Activated T-helper 2 cell treated with anti-CD3 and anti-CD28 coated beads, Interferon-gamma antibody, Interleukin-2, Interleukin-4, amounts not matched to agents 10 μg/mL and 5 μg/mL and 100 μg/mL, durations not matched to agents 14 hours and 24 hours and 36 hours (primary cell): ENCODE measurements around the gene VSTM1. TPM values are rescaled to one million over a fixed set of nuclear protein-coding genes. Genes with fewer than 3 reads are reported as not detected.
"Not testable (repeated sequence)": the region's sequence is repeated elsewhere in the genome, so short reads cannot be mapped to it uniquely, and the experiment has no call there.

ENCODE experiments used
- DNase-seq: peaks from one replicate; pipeline ENCODE4 v3.0.0; 2021; ENCODE audit warnings: low spot score
- H3K27ac Mint-ChIP-seq: one replicate; pipeline ENCODE4 v1.8.0; 2021; ENCODE audit warnings: mixed read lengths
- H3K27me3 Mint-ChIP-seq: one replicate; pipeline ENCODE4 v1.8.0; 2021; ENCODE audit warnings: low read depth, mixed read lengths
- H3K36me3 Mint-ChIP-seq: one replicate; pipeline ENCODE4 v1.8.0; 2021; ENCODE audit warnings: low read depth, mixed read lengths
- H3K4me1 Mint-ChIP-seq: one replicate; pipeline ENCODE4 v1.8.0; 2021; ENCODE audit warnings: low read depth, mixed read lengths
- H3K4me3 Mint-ChIP-seq: one replicate; pipeline ENCODE4 v1.8.0; 2021; ENCODE audit warnings: low read depth, mild to moderate bottlenecking, moderate library complexity, mixed read lengths
- H3K9me3 Mint-ChIP-seq: one replicate; pipeline ENCODE4 v1.8.0; 2021; ENCODE audit warnings: mixed read lengths
- intact Hi-C: fragments of 100-400 bp; cut with micrococcal nuclease; formaldehyde crosslinking; loops from one replicate; pipeline ENCODE4 v1.15.1; 2023
- total RNA-seq: library from RNA; stranded (reverse); gene quantifications from 2 replicates; pipeline ENCODE4 v1.2.3, GENCODE V29; 2022

The VSTM1 gene
- total RNA-seq, 1 donor from 2014 or later: not detected

- H3K4me3 Mint-ChIP-seq: peak overlapping the region; percentile 62
- intact Hi-C loops: no loop called here
- H3K27ac Mint-ChIP-seq: no peak overlapping the region
- H3K9me3 Mint-ChIP-seq: peaks cover 4% of the 10 kb centered on the region
- no peaks in the 10 kb centered on the region for H3K36me3 Mint-ChIP-seq
- peaks cover 17% of the 10 kb centered on the region for H3K27me3 Mint-ChIP-seq
- H3K4me1 Mint-ChIP-seq: peaks cover 13% of the 10 kb centered on the region
- no peak for DNase-seq
Observed at GRCh38 chr19:54096617-54097106, 33.0 kb upstream of the VSTM1 start.

- H3K4me3 Mint-ChIP-seq: peak overlapping the region; percentile 62
- H3K9me3 Mint-ChIP-seq, intact Hi-C loops, H3K27ac Mint-ChIP-seq, H3K36me3 Mint-ChIP-seq: not testable (repeated sequence)
- DNase-seq: peak; percentile 31
- peaks cover 17% of the 10 kb centered on the region for H3K27me3 Mint-ChIP-seq
- peaks cover 13% of the 10 kb centered on the region for H3K4me1 Mint-ChIP-seq
Observed at GRCh38 chr19:54095859-54096616, 32.3 kb upstream of the VSTM1 start.

GRCh38 chr19:54095136-54095858, 31.6 kb upstream of the VSTM1 start:
- H3K4me3 Mint-ChIP-seq: peak overlapping the region; percentile 8
- peaks cover 4% of the 10 kb centered on the region for H3K9me3 Mint-ChIP-seq
- H3K36me3 Mint-ChIP-seq: no peaks in the 10 kb centered on the region
- peaks cover 13% of the 10 kb centered on the region for H3K4me1 Mint-ChIP-seq
- intact Hi-C loops: no loop called here
- H3K27ac Mint-ChIP-seq: no peak overlapping the region
- H3K27me3 Mint-ChIP-seq: peaks cover 17% of the 10 kb centered on the region
- DNase-seq: no peak

GRCh38 chr19:54094426-54095000, 30.8 kb upstream of the VSTM1 start:
- Mint-ChIP-seq H3K4me1 (peaks cover 13% of the 10 kb centered on the region), H3K27ac (no peak overlapping the region), H3K27me3 (peaks cover 16% of the 10 kb centered on the region), H3K9me3 (peaks cover 4% of the 10 kb centered on the region), H3K4me3 (no peak overlapping the region), H3K36me3 (no peaks in the 10 kb centered on the region)
- intact Hi-C loops: no loop called here
- no peak for DNase-seq

- H3K27me3 Mint-ChIP-seq: no peaks in the 10 kb centered on the region
- no peaks in the 10 kb centered on the region for H3K4me1 Mint-ChIP-seq
- intact Hi-C loops: no loop called here
- no peaks in the 10 kb centered on the region for H3K36me3 Mint-ChIP-seq
- peaks cover under 1% of the 10 kb centered on the region for H3K9me3 Mint-ChIP-seq
- no peak overlapping the region for H3K27ac Mint-ChIP-seq
- no peak for DNase-seq
- no peak overlapping the region for H3K4me3 Mint-ChIP-seq
Observed at GRCh38 chr19:54084410-54084809, 20.7 kb upstream of the VSTM1 start.

GRCh38 chr19:54081032-54081431, 17.3 kb upstream of the VSTM1 start, which contains the start of gene TARM1:
Gene TARM1, minus strand, starts transcription at chr19:54081365. Its CDS starts 25 bp downstream, at chr19:54081340.
- H3K9me3 Mint-ChIP-seq: peaks cover 3% of the 10 kb centered on the region
- H3K27me3 Mint-ChIP-seq: no peaks in the 10 kb centered on the region
- H3K4me1 Mint-ChIP-seq: no peaks in the 10 kb centered on the region
- H3K27ac Mint-ChIP-seq: no peak within 1 kb of the TSS
- DNase-seq: no peak
- no peaks in the 10 kb centered on the region for H3K36me3 Mint-ChIP-seq
- intact Hi-C loops: no loop called here
- no peak within 1 kb of the TSS for H3K4me3 Mint-ChIP-seq

- no peaks in the 10 kb centered on the region for H3K27me3 Mint-ChIP-seq
- peaks cover 3% of the 10 kb centered on the region for H3K9me3 Mint-ChIP-seq
- H3K4me3 Mint-ChIP-seq: no peak overlapping the region
- no peak overlapping the region for H3K27ac Mint-ChIP-seq
- H3K36me3 Mint-ChIP-seq: no peaks in the 10 kb centered on the region
- DNase-seq: no peak
- intact Hi-C loops: no loop called here
- no peaks in the 10 kb centered on the region for H3K4me1 Mint-ChIP-seq
Observed at GRCh38 chr19:54077334-54077733, 13.6 kb upstream of the VSTM1 start.

- peaks cover 3% of the 10 kb centered on the region for H3K9me3 Mint-ChIP-seq
- intact Hi-C loops: no loop called here
- H3K4me1 Mint-ChIP-seq: no peaks in the 10 kb centered on the region
- H3K4me3 Mint-ChIP-seq: no peak overlapping the region
- no peaks in the 10 kb centered on the region for H3K27me3 Mint-ChIP-seq
- no peaks in the 10 kb centered on the region for H3K36me3 Mint-ChIP-seq
- DNase-seq: no peak
- H3K27ac Mint-ChIP-seq: no peak overlapping the region
Observed at GRCh38 chr19:54074851-54075250, 11.2 kb upstream of the VSTM1 start.

- Mint-ChIP-seq H3K36me3 (no peaks in the 10 kb centered on the region), H3K27ac (no peak overlapping the region), H3K4me1 (no peaks in the 10 kb centered on the region), H3K27me3 (no peaks in the 10 kb centered on the region), H3K4me3 (no peak overlapping the region), H3K9me3 (no peaks in the 10 kb centered on the region)
- intact Hi-C loops: no loop called here
- no peak for DNase-seq
Observed at GRCh38 chr19:54073829-54074228, 10.1 kb upstream of the VSTM1 start.

- Mint-ChIP-seq H3K4me1 (no peaks in the 10 kb centered on the region), H3K27me3 (no peaks in the 10 kb centered on the region), H3K36me3 (no peaks in the 10 kb centered on the region), H3K27ac (no peak overlapping the region), H3K9me3 (no peaks in the 10 kb centered on the region), H3K4me3 (no peak overlapping the region)
- intact Hi-C loops: no loop called here
- no peak for DNase-seq
Observed at GRCh38 chr19:54069470-54069869, 5.8 kb upstream of the VSTM1 start.

GRCh38 chr19:54062643-54063042, 1.1 kb downstream of the VSTM1 start:
- Mint-ChIP-seq H3K9me3 (no peaks in the 10 kb centered on the region), H3K4me3 (no peak overlapping the region), H3K36me3 (no peaks in the 10 kb centered on the region), H3K4me1 (no peaks in the 10 kb centered on the region), H3K27me3 (peaks cover 2% of the 10 kb centered on the region), H3K27ac (no peak overlapping the region)
- DNase-seq: no peak
- intact Hi-C loops: no loop called here

- intact Hi-C loops: no loop called here
- H3K36me3 Mint-ChIP-seq: no peaks in the 10 kb centered on the region
Observed at GRCh38 chr19:54047616-54048015, 16.1 kb downstream of the VSTM1 start.

GRCh38 chr19:54045771-54046170, 17.9 kb downstream of the VSTM1 start:
- H3K9me3 Mint-ChIP-seq: no peaks in the 10 kb centered on the region
- H3K4me1 Mint-ChIP-seq: no peaks in the 10 kb centered on the region
- no peaks in the 10 kb centered on the region for H3K27me3 Mint-ChIP-seq
- H3K36me3 Mint-ChIP-seq: no peaks in the 10 kb centered on the region
- H3K4me3 Mint-ChIP-seq: no peak overlapping the region
- intact Hi-C loops: no loop called here
- no peak overlapping the region for H3K27ac Mint-ChIP-seq
- no peak for DNase-seq

More at GRCh38 chr19:54047616-54048015, 16.1 kb downstream of the VSTM1 start:
- Mint-ChIP-seq H3K4me1 (no peaks in the 10 kb centered on the region), H3K4me3 (no peak overlapping the region), H3K9me3 (no peaks in the 10 kb centered on the region), H3K27me3 (no peaks in the 10 kb centered on the region), H3K27ac (no peak overlapping the region)
- no peak for DNase-seq
